Stimulated activated CD4-positive, alpha-beta T cell treated with anti-CD3 and anti-CD28 coated beads, Interleukin-1b, Interleukin-23, amount 100 ng/mL, for 4 hours (primary cell): ENCODE data around the gene MT1M.
"Not testable (repeated sequence)": the region's sequence is repeated elsewhere in the genome, so short reads cannot be mapped to it uniquely, and the experiment has no call there.

Source experiments
- DNase-seq, 2 donors: peaks; one replicate each; pipeline ENCODE4 v3.0.0-alpha.2; 2020; ENCODE audit warnings: low read depth in 2 of 2

Gene MT1M

GRCh38 chr16:56674570-56674969 lies 42.1 kb downstream of the MT1M start:
- DNase-seq, result not testable (repeated sequence)

GRCh38 chr16:56675685-56676210 lies 43.3 kb downstream of the MT1M start:
- DNase-seq, result peak; percentile 41 to 44

GRCh38 chr16:56677474-56677873 lies 45.0 kb downstream of the MT1M start:
- no peak for DNase-seq

GRCh38 chr16:56679078-56679730 lies 46.7 kb downstream of the MT1M start:
- no peak for DNase-seq

- no peak for DNase-seq
Observed at GRCh38 chr16:56679818-56680217, 47.4 kb downstream of the MT1M start.

GRCh38 chr16:56681939-56682702 lies 49.7 kb downstream of the MT1M start, which contains the start of gene MT1X:
Gene MT1X (plus strand): TSS chr16:56682470. CDS start chr16:56682541, 71 bp downstream.
- peak; percentile 76 to 87 for DNase-seq

- DNase-seq, result no peak
Observed at GRCh38 chr16:56682703-56683397, 50.4 kb downstream of the MT1M start.
